GM19438 (cell line): ENCODE data around the gene MBNL1.

Source experiments
- ATAC-seq: cut with Tn5 transposase; IDR thresholded peaks from one replicate; pipeline ENCODE4 v1.9.1; 2021; ENCODE audit warnings: low read depth; ENCODE audit not compliant: unreplicated experiment

MBNL1 gene

GRCh38 chr3:152295344-152295743 lies 26.6 kb downstream of the MBNL1 start:
- no peak for ATAC-seq

DNA sequence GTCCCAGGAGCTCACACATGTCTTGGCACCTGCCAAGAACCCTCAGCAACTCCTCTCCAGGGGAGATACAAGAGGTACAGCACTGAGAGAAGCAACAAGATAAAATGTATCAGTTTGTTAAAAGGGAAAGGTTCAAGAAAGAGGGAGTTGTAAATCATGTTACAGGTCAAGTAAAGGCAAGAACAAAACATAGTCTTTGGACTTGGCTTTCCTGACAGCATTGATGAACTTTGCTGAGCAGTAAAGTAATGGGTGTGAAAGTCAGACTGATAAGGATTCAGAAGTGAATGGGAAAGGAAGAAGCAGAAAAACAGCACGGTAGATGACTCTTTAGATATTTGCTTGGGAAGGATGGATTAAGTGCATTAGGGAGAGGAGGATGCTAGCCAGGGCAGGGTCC lies 27.1 kb downstream of the MBNL1 start:
- no peak for ATAC-seq

DNA sequence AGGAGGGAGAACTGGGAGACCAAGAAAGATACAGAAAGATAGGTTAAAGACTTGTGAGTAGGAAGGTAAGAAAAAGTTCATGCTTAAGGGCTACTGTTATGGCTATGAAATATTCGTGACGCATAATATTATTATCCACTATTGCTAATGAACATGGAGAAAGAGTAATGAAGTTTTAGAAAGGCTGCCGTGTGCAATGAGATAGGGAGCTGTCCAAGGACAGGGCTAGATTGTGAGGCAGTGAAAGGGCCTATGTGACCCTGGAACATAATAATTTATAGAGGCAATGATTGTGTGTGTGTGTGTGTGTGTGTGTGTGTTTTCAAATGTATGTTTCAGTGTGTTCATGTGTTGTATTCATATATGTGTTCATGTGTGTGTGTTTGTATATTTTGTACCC lies 27.7 kb downstream of the MBNL1 start:
- ATAC-seq = no peak

DNA sequence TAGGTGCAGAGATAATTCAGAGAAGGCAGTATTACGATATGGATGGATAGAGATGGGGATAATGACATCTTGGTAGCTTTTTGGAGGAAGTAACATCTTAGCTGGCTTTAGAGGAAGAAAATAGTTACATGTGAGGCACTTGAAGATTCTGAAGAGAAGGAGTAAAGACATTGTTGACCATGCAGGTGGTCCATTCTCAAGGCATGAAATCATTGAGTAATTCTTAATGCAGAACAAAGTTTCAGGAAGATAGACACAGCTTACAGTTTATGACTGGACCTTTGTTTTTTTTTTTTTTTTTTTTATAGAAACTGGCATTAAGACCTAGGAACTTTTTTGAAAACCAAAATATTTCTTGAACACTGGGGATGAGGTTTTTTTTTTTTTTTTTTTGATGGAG lies 28.2 kb downstream of the MBNL1 start:
- ATAC-seq = no peak

GRCh38 chr3:152298393-152299248 lies 29.9 kb downstream of the MBNL1 start:
- ATAC-seq = peak; percentile 40

- peak; percentile 12 for ATAC-seq
These were observed 30.7 kb downstream of the MBNL1 start for GRCh38 chr3:152299249-152299976.

GRCh38 chr3:152300029-152300731 lies 31.5 kb downstream of the MBNL1 start:
- no peak for ATAC-seq

GRCh38 chr3:152301745-152302181 lies 33.0 kb downstream of the MBNL1 start:
- ATAC-seq = no peak

DNA sequence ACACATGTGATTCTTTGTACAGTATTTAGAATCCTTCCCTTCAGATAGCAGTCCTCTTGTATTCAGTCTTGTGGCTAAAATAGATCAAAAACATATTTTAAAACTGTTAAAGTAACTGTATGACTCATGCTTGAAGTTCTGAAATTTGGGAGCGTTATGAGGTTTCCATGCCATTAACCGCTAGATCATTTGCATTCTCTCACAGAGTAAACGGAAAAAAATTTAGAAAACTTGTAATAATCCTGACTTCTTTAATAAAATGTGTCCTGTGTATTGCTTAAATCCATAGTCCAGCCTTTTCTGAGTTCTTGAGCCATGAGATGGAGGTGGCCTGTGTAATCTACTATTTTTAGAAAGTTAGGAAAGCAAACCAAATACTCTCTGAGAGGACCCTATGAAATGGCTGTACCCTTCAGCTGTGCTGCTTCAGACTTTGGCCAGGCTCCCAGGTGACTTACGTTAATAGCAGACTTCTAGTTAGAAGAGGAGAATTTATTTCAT lies 33.8 kb downstream of the MBNL1 start:
- peak; percentile 66 for ATAC-seq

DNA sequence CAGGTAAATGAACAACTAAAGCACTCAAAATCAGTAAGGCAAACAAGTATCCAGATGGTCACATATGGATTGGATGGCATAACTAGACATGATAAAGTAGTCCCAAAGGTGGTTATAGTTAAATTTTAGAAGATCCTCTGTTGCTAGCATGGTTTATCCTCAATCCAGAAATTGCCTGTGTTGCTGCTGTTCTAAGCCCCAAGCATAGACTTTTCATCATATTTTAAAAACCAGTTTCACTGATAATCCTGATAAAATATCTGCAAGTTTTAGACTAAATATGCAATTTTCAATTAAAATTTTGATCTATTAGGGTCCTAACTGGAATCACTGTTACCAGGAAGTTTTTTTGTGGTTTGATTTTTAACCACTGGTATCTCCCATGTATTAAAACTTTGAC lies 35.4 kb downstream of the MBNL1 start:
- no peak for ATAC-seq

DNA sequence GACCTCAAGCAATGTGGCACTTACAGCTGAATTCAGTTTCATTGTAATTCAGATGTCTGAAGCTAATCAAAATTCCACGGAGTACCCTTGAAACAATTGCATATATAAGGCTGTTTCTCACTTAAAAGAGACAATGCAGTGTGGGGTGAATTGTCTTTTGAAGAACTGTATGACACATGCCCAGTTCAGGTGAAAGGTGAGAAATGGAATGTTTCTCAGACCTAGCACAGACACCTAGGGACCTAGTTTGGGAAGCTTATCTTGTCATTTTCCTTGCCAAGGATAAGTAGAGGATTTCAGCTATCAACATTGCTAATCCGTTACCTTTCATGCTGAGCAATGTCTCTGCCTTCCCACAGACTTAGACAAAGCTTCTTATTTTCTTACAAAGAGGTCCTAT lies 36.3 kb downstream of the MBNL1 start:
- ATAC-seq = no peak

DNA sequence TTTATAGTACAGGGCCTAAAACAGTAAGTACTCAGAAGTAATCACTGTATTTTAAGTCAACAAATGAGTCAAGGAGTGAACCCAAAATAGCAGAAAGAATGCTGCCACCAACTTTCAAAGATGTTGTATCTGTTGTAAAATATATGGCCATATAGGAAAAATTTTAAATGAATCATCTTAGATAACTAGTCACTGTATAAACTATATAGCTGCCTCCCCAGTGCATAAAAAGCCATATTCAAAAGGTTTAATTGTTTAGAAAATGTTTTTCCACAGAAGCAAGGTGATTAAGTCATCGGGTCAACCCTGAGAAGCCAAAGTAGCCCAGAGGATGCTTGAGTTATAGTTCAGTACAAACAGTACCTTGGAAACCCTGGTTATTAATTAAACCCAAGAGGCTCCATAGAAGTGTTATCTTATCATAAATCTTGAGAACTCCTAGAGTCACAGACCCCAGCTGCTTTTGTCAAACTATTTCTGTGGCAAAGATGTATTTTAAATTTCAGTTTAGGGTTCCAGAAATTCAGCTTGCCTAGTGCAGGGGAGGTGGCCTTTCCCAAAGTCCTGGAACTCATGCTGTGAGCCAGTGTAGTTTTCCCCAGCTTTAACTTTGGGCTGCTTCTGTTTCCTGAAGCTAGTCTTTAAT lies 39.2 kb downstream of the MBNL1 start:
- no peak for ATAC-seq

GRCh38 chr3:152308475-152308844 lies 39.7 kb downstream of the MBNL1 start:
- no peak for ATAC-seq

DNA sequence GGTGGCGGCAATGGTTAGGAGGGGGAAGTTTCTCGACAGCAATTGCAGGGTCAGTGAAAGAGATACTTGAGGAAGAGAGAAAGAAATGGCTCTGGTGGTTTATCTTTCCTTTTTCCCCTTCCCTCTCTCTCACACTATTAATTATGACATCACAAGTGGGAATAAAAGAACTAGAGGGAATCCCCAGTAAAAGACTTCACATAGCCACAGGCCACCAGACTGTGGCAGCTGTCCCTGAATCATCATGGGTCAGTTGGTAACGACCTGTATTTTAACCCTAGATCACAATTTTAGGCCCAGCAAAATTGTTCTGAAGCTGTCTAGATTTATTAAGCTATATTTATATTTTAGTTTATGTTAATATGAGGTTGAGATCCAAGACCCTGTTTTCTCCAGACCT lies 40.3 kb downstream of the MBNL1 start:
- no peak for ATAC-seq

- no peak for ATAC-seq
These were observed 41.0 kb downstream of the MBNL1 start for GRCh38 chr3:152309535-152310307.

GRCh38 chr3:152313430-152313829 lies 44.7 kb downstream of the MBNL1 start:
- no peak for ATAC-seq

GRCh38 chr3:152313914-152314313 lies 45.2 kb downstream of the MBNL1 start:
- ATAC-seq = no peak

- ATAC-seq = no peak
These were observed 46.1 kb downstream of the MBNL1 start for GRCh38 chr3:152314677-152315353.

DNA sequence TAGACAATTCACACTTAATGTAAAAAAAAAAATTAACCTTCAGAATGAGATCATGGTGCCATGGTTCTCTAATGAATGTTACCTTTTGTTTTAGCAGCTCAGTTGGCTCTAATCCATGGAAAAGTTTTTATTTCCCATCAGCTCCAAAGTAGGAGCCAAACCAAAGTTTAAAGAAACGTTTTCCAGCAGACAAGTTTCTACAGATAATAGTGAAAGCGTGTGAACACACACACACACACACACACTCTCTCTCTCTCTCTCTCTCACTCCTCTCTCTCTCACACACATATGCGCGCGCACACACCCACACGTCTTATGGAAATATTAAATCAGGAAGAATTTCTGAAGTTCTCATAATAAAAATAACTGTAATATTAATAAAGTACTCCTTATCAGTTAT lies 46.9 kb downstream of the MBNL1 start:
- ATAC-seq = no peak
